Fibroblast of lung (primary cell): ENCODE measurements around the gene SOSTDC1. TPM values are rescaled to one million over a fixed set of nuclear protein-coding genes. Genes with fewer than 3 reads are reported as not detected.

Experiments used
- DNase-seq, 2 donors: peaks; one replicate each; pipeline versions ENCODE4 v3.0.0 to v3.0.0-alpha.2; 2010; ENCODE audit warnings: low read depth in 2 of 2
- H2AFZ ChIP-seq: 2 replicates; pipeline ENCODE4 v1.5.1; 2012; ENCODE audit warnings: low read length, control low read depth, inconsistent platforms
- H3K27ac ChIP-seq: 2 replicates; pipeline ENCODE4 v1.5.1; 2011; ENCODE audit warnings: low read length, control low read depth; ENCODE audit not compliant: insufficient read depth
- H3K27me3 ChIP-seq: 2 replicates; pipeline ENCODE4 v1.5.1; 2011; ENCODE audit warnings: mild to moderate bottlenecking, low read length; ENCODE audit not compliant: control insufficient read depth, insufficient read depth
- H3K36me3 ChIP-seq: 2 replicates; pipeline ENCODE4 v1.5.1; 2011; ENCODE audit warnings: low read length; ENCODE audit not compliant: control insufficient read depth, insufficient read depth
- H3K4me1 ChIP-seq: 2 replicates; pipeline ENCODE4 v1.5.1; 2011; ENCODE audit warnings: low read length; ENCODE audit not compliant: control insufficient read depth, insufficient read depth; ENCODE audit errors: extremely low read depth
- H3K4me2 ChIP-seq: 2 replicates; pipeline ENCODE4 v1.5.1; 2011; ENCODE audit warnings: low read length, control low read depth; ENCODE audit not compliant: insufficient read depth; ENCODE audit errors: extremely low read depth
- H3K4me3 ChIP-seq, 4 experiments: fragments of 200-600 bp in 1 of 4; sonication (generic) in 1 of 4; replicated peaks in 1 of 4; 2 replicates each; pipeline ENCODE4 v1.5.1; 2011 to 2016; ENCODE audit warnings: low read length in 4 of 4, low read depth in 3 of 4, mild to moderate bottlenecking in 3 of 4, control low read depth in 2 of 4, inconsistent platforms in 1 of 4, mixed read lengths in 1 of 4; ENCODE audit not compliant: insufficient read depth in 1 of 4; ENCODE audit errors: control extremely low read depth in 1 of 4
- H3K79me2 ChIP-seq: 2 replicates; pipeline ENCODE4 v1.5.1; 2012; ENCODE audit warnings: mild to moderate bottlenecking, low read length, inconsistent platforms; ENCODE audit not compliant: control insufficient read depth, insufficient read depth
- H3K9ac ChIP-seq: 2 replicates; pipeline ENCODE4 v1.5.1; 2011; ENCODE audit warnings: mild to moderate bottlenecking, low read length, control low read depth; ENCODE audit not compliant: insufficient read depth
- H3K9me3 ChIP-seq: 2 replicates; pipeline ENCODE4 v1.5.1; 2012; ENCODE audit warnings: low read depth, low read length; ENCODE audit not compliant: control insufficient read depth, insufficient read depth
- H4K20me1 ChIP-seq: 2 replicates; pipeline ENCODE4 v1.5.1; 2011; ENCODE audit warnings: low read length; ENCODE audit not compliant: control insufficient read depth, insufficient read depth; ENCODE audit errors: extremely low read depth
- EZH2 ChIP-seq: IDR thresholded peaks from 2 replicates; pipeline ENCODE4 v1.5.1; 2012; ENCODE audit warnings: low read length, control low read depth, mild to moderate bottlenecking; ENCODE audit errors: missing control alignments
- polyA plus RNA-seq, 2 donors: library from polyadenylated mRNA; depleted of rRNA in 1 of 2; stranded (reverse) in 1 of 2; unstranded in 1 of 2; fragments of >200 nt; gene quantifications; 2 replicates each; pipeline ENCODE4 v1.2.1, GENCODE V29; 2011 to 2012; ENCODE audit warnings: missing spikeins in 1 of 2
- total RNA-seq: library from RNA; depleted of rRNA; stranded (reverse); fragments of >200 nt; gene quantifications from 2 replicates; pipeline ENCODE4 v1.2.1, GENCODE V29; 2014
- TF ChIP-seq, protein P1 (sequence below), 2 donors: IDR thresholded peaks in 1 of 2; conservative IDR thresholded peaks in 1 of 2; 1 replicate in 1 of 2; 2 replicates in 1 of 2; pipeline ENCODE4 v1.5.1; 2011 to 2012; ENCODE audit warnings: low read length in 2 of 2, control low read depth in 1 of 2, inconsistent platforms in 1 of 2, low read depth in 1 of 2, mild to moderate bottlenecking in 1 of 2

SOSTDC1 gene
- total and polyA plus RNA-seq, 2 donors (not counting 1 experiment from before 2014, with no cell fraction given) = under 0.01 to 0.05 TPM

DNA sequence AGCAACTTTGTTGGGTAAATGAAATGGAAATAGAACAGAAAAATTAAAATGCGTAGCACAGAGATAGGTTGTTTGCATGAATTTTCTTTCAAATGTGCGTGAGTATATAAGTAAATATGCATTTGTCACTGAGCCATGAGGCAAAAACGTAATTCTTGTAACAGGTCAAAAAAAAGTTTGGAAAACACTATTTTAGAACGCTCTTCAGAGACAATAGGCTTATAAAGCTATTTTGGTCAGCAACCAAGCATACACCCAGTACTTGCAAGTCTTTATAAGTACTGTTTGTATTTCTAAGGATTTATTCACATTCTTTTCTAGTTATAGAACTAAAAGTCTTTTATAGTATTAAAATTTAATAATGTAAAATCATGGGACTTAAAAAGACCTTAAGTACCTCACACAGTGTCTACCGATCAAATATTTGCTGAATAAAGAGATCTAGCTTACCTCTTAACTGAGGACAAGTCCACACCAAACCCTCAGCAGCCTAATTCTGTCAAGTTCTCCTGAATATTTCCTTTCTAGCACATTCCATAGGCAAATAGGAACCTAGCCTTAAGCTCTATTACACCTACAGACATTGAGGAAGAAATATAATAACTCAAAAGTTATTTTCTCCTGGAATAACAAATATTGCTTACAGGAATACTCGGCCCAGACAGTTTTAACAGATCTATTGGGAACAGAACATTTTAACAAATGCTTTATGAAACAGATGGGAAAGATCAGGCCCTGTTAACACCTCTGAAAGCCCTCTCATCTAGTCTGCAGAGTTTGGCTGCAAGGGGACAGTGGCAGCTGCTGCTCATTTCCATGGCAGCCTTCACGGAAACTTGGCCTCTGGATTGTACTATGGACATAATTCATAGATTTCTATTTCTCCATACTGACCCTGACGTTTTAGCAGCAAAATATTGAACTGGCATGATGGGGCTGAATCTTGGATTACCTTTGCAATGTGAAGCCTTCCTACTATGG is 53.0 kb downstream of the SOSTDC1 start:
- Histone ChIP-seq H3K36me3 (no peaks in the 10 kb centered on the region), H3K27ac (no peak overlapping the region), H3K4me1 (peaks cover 3% of the 10 kb centered on the region), H3K4me3 (no peak overlapping the region), H3K27me3 (no peaks in the 10 kb centered on the region), H2AFZ (no peak overlapping the region), H3K4me2 (no peak overlapping the region), H4K20me1 (no peaks in the 10 kb centered on the region), H3K9me3 (no peaks in the 10 kb centered on the region), H3K79me2 (no peaks in the 10 kb centered on the region), H3K9ac (no peak overlapping the region)
- TF ChIP-seq, protein P1, sequence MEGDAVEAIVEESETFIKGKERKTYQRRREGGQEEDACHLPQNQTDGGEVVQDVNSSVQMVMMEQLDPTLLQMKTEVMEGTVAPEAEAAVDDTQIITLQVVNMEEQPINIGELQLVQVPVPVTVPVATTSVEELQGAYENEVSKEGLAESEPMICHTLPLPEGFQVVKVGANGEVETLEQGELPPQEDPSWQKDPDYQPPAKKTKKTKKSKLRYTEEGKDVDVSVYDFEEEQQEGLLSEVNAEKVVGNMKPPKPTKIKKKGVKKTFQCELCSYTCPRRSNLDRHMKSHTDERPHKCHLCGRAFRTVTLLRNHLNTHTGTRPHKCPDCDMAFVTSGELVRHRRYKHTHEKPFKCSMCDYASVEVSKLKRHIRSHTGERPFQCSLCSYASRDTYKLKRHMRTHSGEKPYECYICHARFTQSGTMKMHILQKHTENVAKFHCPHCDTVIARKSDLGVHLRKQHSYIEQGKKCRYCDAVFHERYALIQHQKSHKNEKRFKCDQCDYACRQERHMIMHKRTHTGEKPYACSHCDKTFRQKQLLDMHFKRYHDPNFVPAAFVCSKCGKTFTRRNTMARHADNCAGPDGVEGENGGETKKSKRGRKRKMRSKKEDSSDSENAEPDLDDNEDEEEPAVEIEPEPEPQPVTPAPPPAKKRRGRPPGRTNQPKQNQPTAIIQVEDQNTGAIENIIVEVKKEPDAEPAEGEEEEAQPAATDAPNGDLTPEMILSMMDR (conservative IDR thresholded peaks at IDR 0.05 in 1 of 2, IDR thresholded peaks at IDR 0.05 in 1 of 2; ENCODE audit: low read depth in 1 of 2, low read length in 2 of 2) = no peak
- TF ChIP-seq EZH2 = no peak
- DNase-seq = no peak

Other genes starting within 250 kb of the SOSTDC1 start
- 1.0 and 1.5 TPM in 2 replicates for gene CRPPA, start 44.2 kb downstream of the SOSTDC1 start, total RNA-seq
- gene CRPPA, start 44.2 kb downstream of the SOSTDC1 start, polyA plus RNA-seq = 1.0 and 1.1 TPM in 2 replicates
- not detected in 2 replicates for gene LRRC72, start 61.1 kb upstream of the SOSTDC1 start, total RNA-seq
- gene LRRC72, start 61.1 kb upstream of the SOSTDC1 start, polyA plus RNA-seq = not detected in 2 replicates
- 33.1 and 50.4 TPM in 2 replicates for gene ANKMY2, start 180.0 kb upstream of the SOSTDC1 start, total RNA-seq
- gene ANKMY2, start 180.0 kb upstream of the SOSTDC1 start, polyA plus RNA-seq = 23.9 and 34.3 TPM in 2 replicates
- gene BZW2, start 180.4 kb upstream of the SOSTDC1 start, total RNA-seq = 39.3 and 43.3 TPM in 2 replicates
- 88.8 and 95.5 TPM in 2 replicates for gene BZW2, start 180.4 kb upstream of the SOSTDC1 start, polyA plus RNA-seq